HCT116 (cell line): ENCODE measurements around the gene ZNF581.
A peak's percentile ranks its signal among the peaks of the same experiment; 100 is the strongest.

Experiments
- EZH2phosphoT487 ChIP-seq: fragments of 200-600 bp; IDR thresholded peaks from 2 replicates; pipeline ENCODE4 v1.6.1; 2018; ENCODE audit warnings: antibody characterized with exemption, borderline replicate concordance
- FOSL1 ChIP-seq: IDR thresholded peaks from 2 replicates; pipeline ENCODE4 v1.6.1; 2012; ENCODE audit warnings: low read depth
- JUND ChIP-seq: IDR thresholded peaks from 2 replicates; pipeline ENCODE4 v1.6.1; 2012
- POLR2A ChIP-seq: IDR thresholded peaks from 2 replicates; pipeline ENCODE4 v1.7.0; 2011; ENCODE audit warnings: borderline replicate concordance; ENCODE audit not compliant: insufficient read depth, insufficient read length; ENCODE audit errors: extremely low read depth
- POLR2AphosphoS5 ChIP-seq: IDR thresholded peaks from 2 replicates; pipeline ENCODE4 v1.6.1; 2011; ENCODE audit warnings: mild to moderate bottlenecking, low read depth, low read length, moderate library complexity
- YY1 ChIP-seq: IDR thresholded peaks from 2 replicates; pipeline ENCODE4 v1.6.1; 2011; ENCODE audit warnings: low read length, low read depth, moderate library complexity, mild to moderate bottlenecking; ENCODE audit not compliant: insufficient replicate concordance; ENCODE audit errors: extremely low read depth
- TF ChIP-seq, protein P1 (sequence below), 3 experiments: fragments of 200-600 bp in 1 of 3; sonication (generic) in 1 of 3; IDR thresholded peaks in 2 of 3; conservative IDR thresholded peaks in 1 of 3; 2 replicates each; pipeline ENCODE4 v1.5.1; 2012 to 2017; ENCODE audit warnings: low read depth in 2 of 3, low read length in 2 of 3, antibody characterized with exemption in 1 of 3, borderline replicate concordance in 1 of 3, control low read depth in 1 of 3, mild to moderate bottlenecking in 1 of 3, mixed read lengths in 1 of 3, mixed run types in 1 of 3, moderate library complexity in 1 of 3; ENCODE audit not compliant: insufficient read depth in 1 of 3

DNA sequence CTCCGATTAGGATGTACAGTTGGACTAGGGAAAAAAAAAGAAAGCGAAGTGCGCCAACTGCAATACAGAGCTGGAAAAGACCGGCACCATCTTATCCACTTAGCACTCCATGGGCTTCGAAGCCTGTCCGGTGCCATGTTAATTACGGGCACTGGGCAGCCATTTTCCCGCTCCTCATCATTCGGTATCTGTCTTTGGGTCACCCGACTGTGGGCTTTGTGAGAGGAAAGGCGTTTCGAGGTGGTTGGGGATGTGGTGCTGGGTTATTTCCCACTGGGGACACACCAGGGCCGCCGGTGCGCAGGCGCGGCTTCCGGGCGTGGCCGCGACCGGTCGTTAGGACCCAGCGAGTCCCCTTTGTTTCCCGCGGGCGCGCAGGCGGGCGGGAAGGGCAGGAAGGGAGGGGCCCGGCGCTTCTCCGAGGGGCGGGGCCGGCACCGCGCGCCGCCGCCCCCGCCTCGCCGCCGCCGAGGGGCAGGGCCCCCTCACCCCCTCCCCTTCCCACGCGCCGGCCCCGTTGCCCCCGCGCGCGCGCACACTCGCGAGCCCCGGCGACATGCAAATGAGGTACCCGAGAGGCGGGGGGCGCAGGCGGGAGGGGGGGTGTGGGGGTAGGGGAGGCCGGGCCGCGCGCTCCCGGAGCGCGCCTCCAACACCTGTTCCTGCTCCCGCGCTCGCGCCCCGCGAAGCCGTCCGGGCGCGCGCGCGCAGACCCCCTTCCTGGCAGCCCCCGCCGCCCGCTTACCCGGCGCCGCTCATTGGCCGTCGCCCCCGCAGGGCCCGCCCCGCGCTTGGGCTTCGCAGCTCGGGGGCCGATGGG is 43.4 kb upstream of the ZNF581 start, which contains the start of gene ZNF524:
- TF ChIP-seq, protein P1, sequence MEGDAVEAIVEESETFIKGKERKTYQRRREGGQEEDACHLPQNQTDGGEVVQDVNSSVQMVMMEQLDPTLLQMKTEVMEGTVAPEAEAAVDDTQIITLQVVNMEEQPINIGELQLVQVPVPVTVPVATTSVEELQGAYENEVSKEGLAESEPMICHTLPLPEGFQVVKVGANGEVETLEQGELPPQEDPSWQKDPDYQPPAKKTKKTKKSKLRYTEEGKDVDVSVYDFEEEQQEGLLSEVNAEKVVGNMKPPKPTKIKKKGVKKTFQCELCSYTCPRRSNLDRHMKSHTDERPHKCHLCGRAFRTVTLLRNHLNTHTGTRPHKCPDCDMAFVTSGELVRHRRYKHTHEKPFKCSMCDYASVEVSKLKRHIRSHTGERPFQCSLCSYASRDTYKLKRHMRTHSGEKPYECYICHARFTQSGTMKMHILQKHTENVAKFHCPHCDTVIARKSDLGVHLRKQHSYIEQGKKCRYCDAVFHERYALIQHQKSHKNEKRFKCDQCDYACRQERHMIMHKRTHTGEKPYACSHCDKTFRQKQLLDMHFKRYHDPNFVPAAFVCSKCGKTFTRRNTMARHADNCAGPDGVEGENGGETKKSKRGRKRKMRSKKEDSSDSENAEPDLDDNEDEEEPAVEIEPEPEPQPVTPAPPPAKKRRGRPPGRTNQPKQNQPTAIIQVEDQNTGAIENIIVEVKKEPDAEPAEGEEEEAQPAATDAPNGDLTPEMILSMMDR (IDR thresholded peaks at IDR 0.05 in 2 of 3, conservative IDR thresholded peaks at IDR 0.05 in 1 of 3; ENCODE audit: borderline replicate concordance in 1 of 3, insufficient read depth in 1 of 3, low read depth in 2 of 3, low read length in 2 of 3): no peak
- TF ChIP-seq FOSL1: no peak; the same call in none of the 2 replicates
- TF ChIP-seq POLR2A: peak; percentile 50
- peak; percentile 90 for TF ChIP-seq YY1
- no peak for TF ChIP-seq JUND
- no peak for TF ChIP-seq EZH2phosphoT487
- peak; percentile 44; the same call in 1 of the 2 replicates for TF ChIP-seq POLR2AphosphoS5
